Measurements from ENCODE around the gene CCL8. TPM values are rescaled to one million over a fixed set of nuclear protein-coding genes. Genes with fewer than 3 reads are reported as not detected.

Gene CCL8
- polyA plus RNA-seq, 1 of the 3 experiments (the other 2 are of a cell fraction): not detected

DNA sequence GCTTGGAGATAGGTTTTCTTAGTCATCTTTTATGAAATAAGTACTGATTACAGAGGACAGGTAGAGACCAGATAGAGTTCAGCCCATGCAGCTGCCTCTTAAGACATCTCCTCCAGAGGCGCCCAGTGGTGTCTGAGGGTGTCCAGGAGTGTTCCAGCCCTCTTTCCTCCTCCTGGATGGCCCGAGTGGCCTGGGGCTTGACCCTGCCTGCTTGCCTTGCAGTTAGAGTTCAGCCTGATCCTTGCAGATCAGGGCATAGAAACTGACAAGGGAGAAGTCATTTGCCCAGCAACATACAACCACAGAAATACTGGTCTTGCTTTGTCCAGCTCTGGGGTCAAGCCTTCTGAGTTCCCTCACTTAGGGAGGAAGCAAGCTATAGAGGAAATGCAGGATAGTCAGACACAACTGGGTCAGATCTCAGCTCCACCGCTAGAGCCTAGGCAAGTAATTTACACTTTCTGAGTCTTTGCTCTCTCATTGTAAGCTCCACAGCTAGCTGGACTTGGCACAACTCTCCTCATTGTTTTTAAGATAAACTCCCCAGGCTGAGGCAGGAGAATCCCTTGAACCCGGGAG is 47.4 kb downstream of the CCL8 start (continued):
- TF ChIP-seq NRF1 (IDR thresholded peaks at IDR 0.05; ENCODE audit: low read depth, low read length) (no peak), FOXJ3 (CRISPR knock-in tag; IDR thresholded peaks at IDR 0.05) (no peak)

DNA sequence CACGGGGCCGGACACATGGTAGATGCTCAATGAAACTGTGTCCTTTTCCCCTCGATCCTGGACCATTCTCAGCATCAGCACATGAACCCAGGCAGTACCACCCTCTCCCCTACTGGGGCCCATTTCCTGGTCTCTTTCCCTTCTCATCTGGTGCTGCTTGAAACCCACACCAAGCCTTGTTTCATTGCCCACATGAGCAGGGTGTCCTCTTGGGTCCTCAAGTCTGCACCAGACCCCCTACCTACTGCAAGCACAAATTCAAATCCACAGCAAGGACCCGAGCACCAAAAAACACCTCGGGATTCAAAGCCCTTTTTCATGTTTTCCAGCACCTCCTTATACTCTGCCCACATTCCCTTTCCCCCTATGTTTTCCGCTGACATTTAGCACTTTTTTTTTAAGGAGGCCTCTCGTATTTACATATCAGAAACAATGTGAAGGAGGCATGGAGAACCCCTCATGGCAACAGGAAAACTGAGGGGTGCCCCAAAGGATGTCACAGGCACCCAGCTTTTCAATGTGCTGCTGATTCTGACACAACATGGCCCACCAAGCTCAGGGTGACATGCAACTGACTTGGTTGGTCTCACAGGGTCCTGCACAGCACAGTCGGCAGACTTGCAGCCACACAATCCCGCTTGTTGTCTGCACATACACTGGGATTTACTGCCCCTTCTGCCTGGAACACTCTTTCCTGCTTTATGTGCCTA is 48.4 kb downstream of the CCL8 start:
- Histone ChIP-seq H3K27me3 (ENCODE audit: insufficient read depth) (no peaks in the 10 kb centered on the region; the same call in 1 of the 2 replicates), H3K27ac (ENCODE audit: low read depth in 2 of 2, low read length in 1 of 2) (no peak overlapping the region), H3K9me3 (no peaks in the 10 kb centered on the region), H3K4me1 (ENCODE audit: control insufficient read depth in 1 of 2, insufficient read depth in 2 of 2, low read depth in 1 of 2, low read length in 1 of 2) (no peaks in the 10 kb centered on the region), H3K36me3 (replicated peaks in 1 of 2; ENCODE audit: control insufficient read depth in 1 of 2, insufficient read depth in 2 of 2, low read length in 1 of 2) (no peaks in the 10 kb centered on the region), H3K9ac (no peak overlapping the region), H3K79me2 (ENCODE audit: insufficient read depth) (no peaks in the 10 kb centered on the region), H3K9me2 (no peaks in the 10 kb centered on the region), H3K4me3 (ENCODE audit: low read depth in 2 of 2, low read length in 1 of 2) (no peak overlapping the region), H3K4me2 (no peak overlapping the region), H4K20me1 (ENCODE audit: insufficient read depth) (no peaks in the 10 kb centered on the region), H3F3A (replicated peaks; ENCODE audit: insufficient read depth) (no peaks in the 10 kb centered on the region), H2AFZ (ENCODE audit: low read depth) (no peak overlapping the region)
- 31% methylated on average over 9 of the region's 9 CpGs for WGBS (ENCODE audit: low lambda C conversion rate)
- CTCF ChIA-PET: interaction anchor here (1.6 to 2.6 kb wide), 3 partner anchors 10 to 197 kb away, joined by 3 to 11 read pairs (median 7); no protein-coding TSS in a partner anchor
- TF ChIP-seq ELF1 (IDR thresholded peaks at IDR 0.05) (no peak), POLR2AphosphoS5 (IDR thresholded peaks at IDR 0.05; ENCODE audit: low read depth, low read length) (no peak), CHD2 (IDR thresholded peaks at IDR 0.05; ENCODE audit: low read length, partially characterized antibody) (no peak), RXRA (IDR thresholded peaks at IDR 0.05; ENCODE audit: borderline replicate concordance, low read depth) (no peak), TEAD4 (IDR thresholded peaks at IDR 0.05; ENCODE audit: borderline replicate concordance, insufficient read depth) (no peak), RFX5 (IDR thresholded peaks at IDR 0.05; ENCODE audit: low read length) (no peak), RAD21 (IDR thresholded peaks at IDR 0.05; ENCODE audit: low read length) (no peak), MEF2A (IDR thresholded peaks at IDR 0.05; ENCODE audit: borderline replicate concordance, low read depth) (no peak), MXI1 (IDR thresholded peaks at IDR 0.05; ENCODE audit: low read depth, low read length) (no peak), RCOR1 (IDR thresholded peaks at IDR 0.05; ENCODE audit: low read length) (no peak)
- TF ChIP-seq, protein P1, sequence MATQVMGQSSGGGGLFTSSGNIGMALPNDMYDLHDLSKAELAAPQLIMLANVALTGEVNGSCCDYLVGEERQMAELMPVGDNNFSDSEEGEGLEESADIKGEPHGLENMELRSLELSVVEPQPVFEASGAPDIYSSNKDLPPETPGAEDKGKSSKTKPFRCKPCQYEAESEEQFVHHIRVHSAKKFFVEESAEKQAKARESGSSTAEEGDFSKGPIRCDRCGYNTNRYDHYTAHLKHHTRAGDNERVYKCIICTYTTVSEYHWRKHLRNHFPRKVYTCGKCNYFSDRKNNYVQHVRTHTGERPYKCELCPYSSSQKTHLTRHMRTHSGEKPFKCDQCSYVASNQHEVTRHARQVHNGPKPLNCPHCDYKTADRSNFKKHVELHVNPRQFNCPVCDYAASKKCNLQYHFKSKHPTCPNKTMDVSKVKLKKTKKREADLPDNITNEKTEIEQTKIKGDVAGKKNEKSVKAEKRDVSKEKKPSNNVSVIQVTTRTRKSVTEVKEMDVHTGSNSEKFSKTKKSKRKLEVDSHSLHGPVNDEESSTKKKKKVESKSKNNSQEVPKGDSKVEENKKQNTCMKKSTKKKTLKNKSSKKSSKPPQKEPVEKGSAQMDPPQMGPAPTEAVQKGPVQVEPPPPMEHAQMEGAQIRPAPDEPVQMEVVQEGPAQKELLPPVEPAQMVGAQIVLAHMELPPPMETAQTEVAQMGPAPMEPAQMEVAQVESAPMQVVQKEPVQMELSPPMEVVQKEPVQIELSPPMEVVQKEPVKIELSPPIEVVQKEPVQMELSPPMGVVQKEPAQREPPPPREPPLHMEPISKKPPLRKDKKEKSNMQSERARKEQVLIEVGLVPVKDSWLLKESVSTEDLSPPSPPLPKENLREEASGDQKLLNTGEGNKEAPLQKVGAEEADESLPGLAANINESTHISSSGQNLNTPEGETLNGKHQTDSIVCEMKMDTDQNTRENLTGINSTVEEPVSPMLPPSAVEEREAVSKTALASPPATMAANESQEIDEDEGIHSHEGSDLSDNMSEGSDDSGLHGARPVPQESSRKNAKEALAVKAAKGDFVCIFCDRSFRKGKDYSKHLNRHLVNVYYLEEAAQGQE (IDR thresholded peaks at IDR 0.05; ENCODE audit: low read depth, low read length): no peak
- TF ChIP-seq, protein P2, sequence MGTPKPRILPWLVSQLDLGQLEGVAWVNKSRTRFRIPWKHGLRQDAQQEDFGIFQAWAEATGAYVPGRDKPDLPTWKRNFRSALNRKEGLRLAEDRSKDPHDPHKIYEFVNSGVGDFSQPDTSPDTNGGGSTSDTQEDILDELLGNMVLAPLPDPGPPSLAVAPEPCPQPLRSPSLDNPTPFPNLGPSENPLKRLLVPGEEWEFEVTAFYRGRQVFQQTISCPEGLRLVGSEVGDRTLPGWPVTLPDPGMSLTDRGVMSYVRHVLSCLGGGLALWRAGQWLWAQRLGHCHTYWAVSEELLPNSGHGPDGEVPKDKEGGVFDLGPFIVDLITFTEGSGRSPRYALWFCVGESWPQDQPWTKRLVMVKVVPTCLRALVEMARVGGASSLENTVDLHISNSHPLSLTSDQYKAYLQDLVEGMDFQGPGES (IDR thresholded peaks at IDR 0.05; ENCODE audit: low read depth, low read length): no peak
- no peak for DNase-seq
- POLR2A ChIA-PET: no interaction called here

Data from SK-N-SH (cell line).